GM12801 (cell line): Measurements from ENCODE around the gene CAPZB.

Experiments used
- CTCF ChIP-seq: IDR thresholded peaks from one replicate; pipeline ENCODE4 v1.5.1; 2011; ENCODE audit warnings: control low read depth; ENCODE audit not compliant: insufficient read length; ENCODE audit errors: extremely low read depth

Gene CAPZB

DNA sequence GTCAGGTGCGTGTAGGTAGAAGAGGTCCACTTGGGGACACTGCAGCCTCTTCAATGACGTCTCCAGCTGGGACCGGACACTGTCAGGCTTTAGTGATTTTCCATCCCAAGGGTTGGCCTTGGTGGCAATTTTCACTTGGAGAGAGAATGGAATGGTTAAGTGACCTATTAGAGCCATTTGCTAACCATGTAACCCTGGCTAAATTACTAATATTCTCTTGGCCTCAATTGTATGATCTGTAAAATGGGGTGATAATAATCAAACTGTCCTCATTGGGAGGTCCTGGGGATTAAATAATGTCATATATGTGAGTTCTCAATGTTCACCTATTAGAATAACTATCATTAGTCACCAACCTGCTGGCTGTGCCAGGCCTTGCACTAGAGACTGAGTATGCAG is 176.8 kb downstream of the CAPZB start:
- TF ChIP-seq CTCF, result no peak

DNA sequence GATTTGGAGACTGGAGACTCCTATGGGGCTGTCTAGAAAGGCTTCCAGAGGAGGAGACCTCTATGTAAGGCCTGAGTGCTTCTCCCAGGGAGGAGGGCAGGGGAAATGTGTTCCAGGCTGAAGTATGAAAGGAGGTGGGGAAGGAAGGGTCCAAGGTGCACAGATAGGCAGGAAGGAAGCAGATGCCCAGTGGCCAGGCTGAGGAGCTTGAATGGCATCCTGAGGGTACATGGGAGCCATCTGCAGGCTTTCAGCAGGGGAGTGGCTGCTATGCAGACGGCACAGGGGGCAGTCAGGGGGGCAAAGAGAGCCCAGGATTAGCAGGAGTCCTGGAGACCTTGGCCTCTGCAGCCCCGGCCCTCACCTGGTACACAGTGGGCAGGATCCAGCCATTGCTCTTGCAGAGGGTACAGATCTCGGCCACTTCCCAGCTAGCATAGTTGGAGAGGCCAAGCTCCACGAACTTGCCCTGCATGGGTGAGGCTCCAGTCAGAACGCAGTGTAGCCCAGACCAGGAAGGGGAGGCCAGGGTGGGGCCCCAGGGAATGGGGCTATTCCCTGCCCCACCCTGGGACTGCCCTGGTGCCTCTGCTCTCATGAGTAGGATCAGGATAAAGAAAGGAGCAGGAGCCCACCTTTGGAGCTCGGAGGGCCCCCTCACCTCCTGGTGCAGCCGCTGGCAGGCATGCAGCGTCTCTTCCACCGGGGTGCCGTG is 177.4 kb downstream of the CAPZB start:
- TF ChIP-seq CTCF, result no peak

DNA sequence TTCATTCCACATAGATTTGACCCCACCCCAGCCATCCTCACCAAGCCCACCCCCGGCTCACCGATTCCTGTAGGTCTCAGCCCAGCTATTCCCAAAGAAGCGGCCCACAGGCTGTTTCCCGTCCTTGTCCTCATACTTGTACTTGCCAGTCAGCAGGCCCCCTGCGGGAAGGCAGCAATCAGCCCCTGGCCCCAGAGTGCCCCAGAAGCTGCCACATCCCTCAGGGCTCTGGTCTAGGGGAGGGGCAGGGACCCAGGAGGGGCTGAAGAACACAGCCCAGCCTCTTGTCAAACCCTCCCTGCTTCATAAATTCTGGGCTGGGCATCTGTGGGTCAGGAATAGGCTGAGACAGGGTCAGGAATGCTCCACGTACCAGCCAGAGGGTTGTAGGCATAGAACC is 178.4 kb downstream of the CAPZB start:
- TF ChIP-seq CTCF, result no peak

DNA sequence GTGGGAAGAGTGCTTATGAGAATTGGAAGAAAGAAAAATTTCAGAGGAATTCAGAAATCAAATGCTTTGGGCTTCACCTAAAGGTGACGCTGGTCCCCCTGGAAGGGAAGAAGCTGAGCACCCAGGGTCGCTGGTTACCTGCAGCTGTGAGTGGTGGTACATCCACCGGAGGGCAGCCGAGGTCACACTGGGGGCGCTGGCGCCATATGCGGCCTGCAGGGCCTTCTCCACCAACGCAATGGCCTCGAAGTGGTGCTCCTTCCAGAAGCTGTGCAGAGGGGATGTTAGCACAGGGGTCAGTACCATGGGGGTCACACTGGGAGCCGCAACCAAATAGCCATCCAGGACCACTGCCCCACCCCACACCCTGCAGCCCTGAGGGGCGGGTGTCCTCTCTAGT is 179.5 kb downstream of the CAPZB start:
- TF ChIP-seq CTCF, result no peak

- no peak for TF ChIP-seq CTCF
These were observed 185.1 kb downstream of the CAPZB start for GRCh38 chr1:19300211-19300610.

DNA sequence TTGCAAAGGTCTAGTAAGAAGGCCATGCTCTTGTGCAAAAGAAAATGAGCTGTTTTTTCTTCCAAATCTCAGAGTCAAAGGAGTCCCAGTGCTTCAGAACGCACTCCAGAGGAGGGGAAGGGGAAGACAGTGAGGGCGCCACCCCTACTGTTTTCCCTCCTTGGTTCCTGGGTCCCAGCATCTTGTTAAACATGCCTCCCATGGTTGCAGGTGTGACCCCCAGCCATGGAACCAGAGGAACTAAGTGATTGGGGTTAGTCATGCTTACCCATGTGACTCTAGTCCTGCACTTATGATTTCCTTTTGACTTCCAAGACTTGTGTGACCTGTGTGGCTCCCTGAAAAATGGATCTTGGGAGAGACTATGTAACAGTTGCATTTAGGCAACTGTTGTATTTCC is 190.7 kb downstream of the CAPZB start:
- no peak for TF ChIP-seq CTCF

DNA sequence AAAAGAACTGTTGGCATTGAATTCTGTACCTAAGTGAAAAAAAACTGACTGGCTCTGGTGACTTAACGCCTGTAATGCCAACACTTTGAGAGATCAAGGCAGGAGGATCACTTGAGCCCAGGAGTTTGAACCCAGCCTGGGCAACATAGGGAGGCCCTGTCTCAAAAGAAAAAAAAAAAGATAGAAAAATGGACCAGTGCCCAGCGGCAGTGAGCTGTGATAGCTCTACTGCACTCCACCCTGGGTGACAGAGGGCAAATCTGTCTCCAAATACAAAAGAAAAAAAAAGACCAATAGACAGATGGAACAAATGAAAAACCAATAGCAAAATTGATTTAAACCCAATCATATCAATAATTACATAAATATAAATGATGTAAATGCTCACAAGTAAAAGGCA is 196.1 kb downstream of the CAPZB start:
- no peak for TF ChIP-seq CTCF
